Fibroblast of lung (primary cell): ENCODE measurements around the gene TTC14. TPM values are rescaled to one million over a fixed set of nuclear protein-coding genes. Genes with fewer than 3 reads are reported as not detected.

ENCODE experiments used
- DNase-seq, 2 donors: peaks; one replicate each; pipeline versions ENCODE4 v3.0.0 to v3.0.0-alpha.2; 2010; ENCODE audit warnings: low read depth in 2 of 2
- H2AFZ ChIP-seq: 2 replicates; pipeline ENCODE4 v1.5.1; 2012; ENCODE audit warnings: low read length, control low read depth, inconsistent platforms
- H3K27ac ChIP-seq: 2 replicates; pipeline ENCODE4 v1.5.1; 2011; ENCODE audit warnings: low read length, control low read depth; ENCODE audit not compliant: insufficient read depth
- H3K27me3 ChIP-seq: 2 replicates; pipeline ENCODE4 v1.5.1; 2011; ENCODE audit warnings: mild to moderate bottlenecking, low read length; ENCODE audit not compliant: control insufficient read depth, insufficient read depth
- H3K36me3 ChIP-seq: 2 replicates; pipeline ENCODE4 v1.5.1; 2011; ENCODE audit warnings: low read length; ENCODE audit not compliant: control insufficient read depth, insufficient read depth
- H3K4me1 ChIP-seq: 2 replicates; pipeline ENCODE4 v1.5.1; 2011; ENCODE audit warnings: low read length; ENCODE audit not compliant: control insufficient read depth, insufficient read depth; ENCODE audit errors: extremely low read depth
- H3K4me2 ChIP-seq: 2 replicates; pipeline ENCODE4 v1.5.1; 2011; ENCODE audit warnings: low read length, control low read depth; ENCODE audit not compliant: insufficient read depth; ENCODE audit errors: extremely low read depth
- H3K4me3 ChIP-seq, 4 experiments: fragments of 200-600 bp in 1 of 4; sonication (generic) in 1 of 4; replicated peaks in 1 of 4; 2 replicates each; pipeline ENCODE4 v1.5.1; 2011 to 2016; ENCODE audit warnings: low read length in 4 of 4, low read depth in 3 of 4, mild to moderate bottlenecking in 3 of 4, control low read depth in 2 of 4, inconsistent platforms in 1 of 4, mixed read lengths in 1 of 4; ENCODE audit not compliant: insufficient read depth in 1 of 4; ENCODE audit errors: control extremely low read depth in 1 of 4
- H3K79me2 ChIP-seq: 2 replicates; pipeline ENCODE4 v1.5.1; 2012; ENCODE audit warnings: mild to moderate bottlenecking, low read length, inconsistent platforms; ENCODE audit not compliant: control insufficient read depth, insufficient read depth
- H3K9ac ChIP-seq: 2 replicates; pipeline ENCODE4 v1.5.1; 2011; ENCODE audit warnings: mild to moderate bottlenecking, low read length, control low read depth; ENCODE audit not compliant: insufficient read depth
- H3K9me3 ChIP-seq: 2 replicates; pipeline ENCODE4 v1.5.1; 2012; ENCODE audit warnings: low read depth, low read length; ENCODE audit not compliant: control insufficient read depth, insufficient read depth
- H4K20me1 ChIP-seq: 2 replicates; pipeline ENCODE4 v1.5.1; 2011; ENCODE audit warnings: low read length; ENCODE audit not compliant: control insufficient read depth, insufficient read depth; ENCODE audit errors: extremely low read depth
- EZH2 ChIP-seq: IDR thresholded peaks from 2 replicates; pipeline ENCODE4 v1.5.1; 2012; ENCODE audit warnings: low read length, control low read depth, mild to moderate bottlenecking; ENCODE audit errors: missing control alignments
- polyA plus RNA-seq, 2 donors: library from polyadenylated mRNA; depleted of rRNA in 1 of 2; stranded (reverse) in 1 of 2; unstranded in 1 of 2; fragments of >200 nt; gene quantifications; 2 replicates each; pipeline ENCODE4 v1.2.1, GENCODE V29; 2011 to 2012; ENCODE audit warnings: missing spikeins in 1 of 2
- total RNA-seq: library from RNA; depleted of rRNA; stranded (reverse); fragments of >200 nt; gene quantifications from 2 replicates; pipeline ENCODE4 v1.2.1, GENCODE V29; 2014
- TF ChIP-seq, protein P1 (sequence below), 2 donors: IDR thresholded peaks in 1 of 2; conservative IDR thresholded peaks in 1 of 2; 1 replicate in 1 of 2; 2 replicates in 1 of 2; pipeline ENCODE4 v1.5.1; 2011 to 2012; ENCODE audit warnings: low read length in 2 of 2, control low read depth in 1 of 2, inconsistent platforms in 1 of 2, low read depth in 1 of 2, mild to moderate bottlenecking in 1 of 2

TTC14 gene
- total and polyA plus RNA-seq, 2 donors (not counting 1 experiment from before 2014, with no cell fraction given), result 24.1 to 33.4 TPM

- H3K36me3 ChIP-seq, result no peaks in the 10 kb centered on the region
- no peak overlapping the region for H3K27ac ChIP-seq
- no peak overlapping the region for H3K4me2 ChIP-seq
- no peak overlapping the region for H2AFZ ChIP-seq
- H3K27me3 ChIP-seq, result no peaks in the 10 kb centered on the region
- H3K9ac ChIP-seq, result no peak overlapping the region
- no peak for DNase-seq
- H3K79me2 ChIP-seq, result no peaks in the 10 kb centered on the region
- TF ChIP-seq EZH2, result no peak
- TF ChIP-seq, protein P1, sequence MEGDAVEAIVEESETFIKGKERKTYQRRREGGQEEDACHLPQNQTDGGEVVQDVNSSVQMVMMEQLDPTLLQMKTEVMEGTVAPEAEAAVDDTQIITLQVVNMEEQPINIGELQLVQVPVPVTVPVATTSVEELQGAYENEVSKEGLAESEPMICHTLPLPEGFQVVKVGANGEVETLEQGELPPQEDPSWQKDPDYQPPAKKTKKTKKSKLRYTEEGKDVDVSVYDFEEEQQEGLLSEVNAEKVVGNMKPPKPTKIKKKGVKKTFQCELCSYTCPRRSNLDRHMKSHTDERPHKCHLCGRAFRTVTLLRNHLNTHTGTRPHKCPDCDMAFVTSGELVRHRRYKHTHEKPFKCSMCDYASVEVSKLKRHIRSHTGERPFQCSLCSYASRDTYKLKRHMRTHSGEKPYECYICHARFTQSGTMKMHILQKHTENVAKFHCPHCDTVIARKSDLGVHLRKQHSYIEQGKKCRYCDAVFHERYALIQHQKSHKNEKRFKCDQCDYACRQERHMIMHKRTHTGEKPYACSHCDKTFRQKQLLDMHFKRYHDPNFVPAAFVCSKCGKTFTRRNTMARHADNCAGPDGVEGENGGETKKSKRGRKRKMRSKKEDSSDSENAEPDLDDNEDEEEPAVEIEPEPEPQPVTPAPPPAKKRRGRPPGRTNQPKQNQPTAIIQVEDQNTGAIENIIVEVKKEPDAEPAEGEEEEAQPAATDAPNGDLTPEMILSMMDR (conservative IDR thresholded peaks at IDR 0.05 in 1 of 2, IDR thresholded peaks at IDR 0.05 in 1 of 2; ENCODE audit: low read depth in 1 of 2, low read length in 2 of 2), result no peak
- no peaks in the 10 kb centered on the region for H3K4me1 ChIP-seq
- no peaks in the 10 kb centered on the region for H3K9me3 ChIP-seq
- H3K4me3 ChIP-seq, result no peak overlapping the region
- no peaks in the 10 kb centered on the region for H4K20me1 ChIP-seq
Measured at GRCh38 chr3:180631317-180631716, 29.4 kb downstream of the TTC14 start.

GRCh38 chr3:180633722-180634121 lies 31.8 kb downstream of the TTC14 start:
- no peaks in the 10 kb centered on the region for H3K27me3 ChIP-seq
- H3K9ac ChIP-seq, result no peak overlapping the region
- H3K27ac ChIP-seq, result no peak overlapping the region
- H3K4me1 ChIP-seq, result no peaks in the 10 kb centered on the region
- H3K9me3 ChIP-seq, result no peaks in the 10 kb centered on the region
- H2AFZ ChIP-seq, result no peak overlapping the region
- H4K20me1 ChIP-seq, result no peaks in the 10 kb centered on the region
- no peak overlapping the region for H3K4me3 ChIP-seq
- DNase-seq, result no peak
- H3K79me2 ChIP-seq, result no peaks in the 10 kb centered on the region
- H3K36me3 ChIP-seq, result no peaks in the 10 kb centered on the region
- no peak overlapping the region for H3K4me2 ChIP-seq
- no peak for TF ChIP-seq EZH2
- TF ChIP-seq, protein P1 (conservative IDR thresholded peaks at IDR 0.05 in 1 of 2, IDR thresholded peaks at IDR 0.05 in 1 of 2; ENCODE audit: low read depth in 1 of 2, low read length in 2 of 2), result no peak

GRCh38 chr3:180640987-180641386 lies 39.0 kb downstream of the TTC14 start:
- Histone ChIP-seq H3K36me3 (no peaks in the 10 kb centered on the region), H3K27ac (no peak overlapping the region), H4K20me1 (no peaks in the 10 kb centered on the region), H2AFZ (no peak overlapping the region), H3K79me2 (no peaks in the 10 kb centered on the region), H3K4me1 (no peaks in the 10 kb centered on the region), H3K4me2 (no peak overlapping the region), H3K9me3 (no peaks in the 10 kb centered on the region), H3K4me3 (no peak overlapping the region), H3K9ac (no peak overlapping the region), H3K27me3 (no peaks in the 10 kb centered on the region)
- TF ChIP-seq, protein P1 (conservative IDR thresholded peaks at IDR 0.05 in 1 of 2, IDR thresholded peaks at IDR 0.05 in 1 of 2; ENCODE audit: low read depth in 1 of 2, low read length in 2 of 2), result no peak
- TF ChIP-seq EZH2, result no peak
- DNase-seq, result no peak
